GM12878 (cell line): ENCODE data around the gene FCAMR. TPM values are rescaled to one million over a fixed set of nuclear protein-coding genes. Genes with fewer than 3 reads are reported as not detected.

Source experiments
- BRCA1 ChIP-seq: IDR thresholded peaks from 2 replicates; pipeline ENCODE4 v1.6.1; 2011; ENCODE audit warnings: low read depth, low read length, improper control_type of control experiment
- CHD1 ChIP-seq: IDR thresholded peaks from 2 replicates; pipeline ENCODE4 v1.6.1; 2012; ENCODE audit warnings: low read depth, low read length, improper control_type of control experiment
- CREM ChIP-seq: IDR thresholded peaks from 2 replicates; pipeline ENCODE4 v1.6.1; 2014; ENCODE audit warnings: antibody characterized with exemption, low read depth
- E2F4 ChIP-seq: IDR thresholded peaks from 2 replicates; pipeline ENCODE4 v1.6.1; 2012; ENCODE audit warnings: low read depth, low read length, improper control_type of control experiment
- ESRRA ChIP-seq: IDR thresholded peaks from 2 replicates; pipeline ENCODE4 v1.6.1; 2012; ENCODE audit warnings: mild to moderate bottlenecking, low read length, improper control_type of control experiment
- ETV6 ChIP-seq, 2 experiments: fragments of 450-650 bp in 1 of 2; IDR thresholded peaks in 1 of 2; conservative IDR thresholded peaks in 1 of 2; 2 replicates each; pipeline ENCODE4 v1.6.1; 2014; ENCODE audit warnings: antibody characterized with exemption in 1 of 2, borderline replicate concordance in 1 of 2, low read depth in 1 of 2, mild to moderate bottlenecking in 1 of 2, moderate library complexity in 1 of 2
- HDGF ChIP-seq: fragments of 450-650 bp; IDR thresholded peaks from 2 replicates; pipeline ENCODE4 v1.6.1; 2016; ENCODE audit warnings: antibody characterized with exemption
- JUND ChIP-seq: IDR thresholded peaks from 2 replicates; pipeline ENCODE4 v1.6.1; 2012; ENCODE audit warnings: low read depth, mild to moderate bottlenecking, low read length, improper control_type of control experiment, moderate library complexity
- KLF5 ChIP-seq: fragments of 450-650 bp; IDR thresholded peaks from 2 replicates; pipeline ENCODE4 v1.6.1; 2014; ENCODE audit warnings: mild to moderate bottlenecking; ENCODE audit not compliant: partially characterized antibody
- MEF2B ChIP-seq: fragments of 450-650 bp; IDR thresholded peaks from 2 replicates; pipeline ENCODE4 v1.6.1; 2018; ENCODE audit warnings: mild to moderate bottlenecking, moderate library complexity; ENCODE audit not compliant: partially characterized antibody, poor library complexity, severe bottlenecking
- MTA3 ChIP-seq: IDR thresholded peaks from 2 replicates; pipeline ENCODE4 v1.6.1; 2012; ENCODE audit warnings: low read length, inconsistent platforms, borderline replicate concordance
- MYB ChIP-seq: fragments of 150-350 bp; IDR thresholded peaks from 2 replicates; pipeline ENCODE4 v1.6.1; 2014; ENCODE audit warnings: mild to moderate bottlenecking, low read depth, low read length, borderline replicate concordance
- NFXL1 ChIP-seq: fragments of 450-650 bp; IDR thresholded peaks from 2 replicates; pipeline ENCODE4 v1.6.1; 2017; ENCODE audit warnings: antibody characterized with exemption, mild to moderate bottlenecking, borderline replicate concordance
- NR2C2 ChIP-seq: IDR thresholded peaks from 2 replicates; pipeline ENCODE4 v1.6.1; 2011; ENCODE audit warnings: borderline replicate concordance, low read depth; ENCODE audit not compliant: control insufficient read depth, insufficient read length
- NRF1 ChIP-seq: conservative IDR thresholded peaks from 2 replicates; pipeline ENCODE4 v1.6.1; 2011; ENCODE audit warnings: mild to moderate bottlenecking, low read depth, low read length, improper control_type of control experiment
- POLR2A ChIP-seq: IDR thresholded peaks from 2 replicates; pipeline ENCODE4 v1.6.1; 2011; ENCODE audit warnings: low read depth, mild to moderate bottlenecking, low read length
- RBBP5 ChIP-seq: fragments of 200-600 bp; sonication (generic); conservative IDR thresholded peaks from 2 replicates; pipeline ENCODE4 v1.6.1; 2016
- SIN3A ChIP-seq: IDR thresholded peaks from 2 replicates; pipeline ENCODE4 v1.6.1; 2012; ENCODE audit warnings: low read depth, low read length, improper control_type of control experiment
- SMAD5 ChIP-seq: IDR thresholded peaks from 2 replicates; pipeline ENCODE4 v1.6.1; 2016; ENCODE audit warnings: antibody characterized with exemption, low read depth
- TCF3 ChIP-seq: IDR thresholded peaks from 2 replicates; pipeline ENCODE4 v1.6.1; 2012; ENCODE audit warnings: low read depth, mild to moderate bottlenecking, low read length, borderline replicate concordance; ENCODE audit not compliant: insufficient read depth
- ZZZ3 ChIP-seq: IDR thresholded peaks from 2 replicates; pipeline ENCODE4 v1.6.1; 2011; ENCODE audit warnings: low read depth; ENCODE audit not compliant: control insufficient read depth, insufficient read length
- polyA plus RNA-seq, 11 experiments: library from polyadenylated mRNA; depleted of rRNA in 4 of 11; unstranded in 6 of 11; stranded (reverse) in 5 of 11; fragments of >200 nt; fragmentation: Nextera tagmentation in 4 of 11; fragmentation: Illumina TruSeq in 1 of 11; extraction: Ambion mirVana in 4 of 11; extraction: Trizol in 1 of 11; gene quantifications; 1 replicate in 1 of 11; 2 replicates in 10 of 11; pipeline versions ENCODE4 v1.2.1 to v1.2.3, GENCODE V29; 2011 to 2016; ENCODE audit warnings: inconsistent platforms in 2 of 11, missing spikeins in 2 of 11, low read depth in 1 of 11
- total RNA-seq, 4 experiments: library from RNA; depleted of rRNA in 3 of 4; stranded (reverse); fragments of >200 nt in 3 of 4; fragmentation: Illumina TruSeq in 1 of 4; extraction: Trizol in 1 of 4; gene quantifications; 2 replicates each; pipeline versions ENCODE4 v1.2.1 to v1.2.3, GENCODE V29; 2013 to 2021
- TF ChIP-seq, protein P1 (sequence below): fragments of 450-650 bp; IDR thresholded peaks from 2 replicates; pipeline ENCODE4 v1.6.1; 2014; ENCODE audit warnings: mild to moderate bottlenecking
- TF ChIP-seq, protein P2 (sequence below): fragments of 450-650 bp; IDR thresholded peaks from 2 replicates; pipeline ENCODE4 v1.6.1; 2018; ENCODE audit warnings: mild to moderate bottlenecking, low read depth, moderate library complexity; ENCODE audit not compliant: partially characterized antibody
- TF ChIP-seq, protein P3 (sequence below): IDR thresholded peaks from 2 replicates; pipeline ENCODE4 v1.6.1; 2011; ENCODE audit warnings: borderline replicate concordance, low read depth, mild to moderate bottlenecking, moderate library complexity, low read length; ENCODE audit not compliant: insufficient read depth, poor library complexity, severe bottlenecking

The FCAMR gene
- total and polyA plus RNA-seq, 10 of the 15 experiments (the other 5 are each of a cell fraction or from before 2014, with no cell fraction given) = 0.04 to 0.15 (median 0.06) TPM; not detected in 3

DNA sequence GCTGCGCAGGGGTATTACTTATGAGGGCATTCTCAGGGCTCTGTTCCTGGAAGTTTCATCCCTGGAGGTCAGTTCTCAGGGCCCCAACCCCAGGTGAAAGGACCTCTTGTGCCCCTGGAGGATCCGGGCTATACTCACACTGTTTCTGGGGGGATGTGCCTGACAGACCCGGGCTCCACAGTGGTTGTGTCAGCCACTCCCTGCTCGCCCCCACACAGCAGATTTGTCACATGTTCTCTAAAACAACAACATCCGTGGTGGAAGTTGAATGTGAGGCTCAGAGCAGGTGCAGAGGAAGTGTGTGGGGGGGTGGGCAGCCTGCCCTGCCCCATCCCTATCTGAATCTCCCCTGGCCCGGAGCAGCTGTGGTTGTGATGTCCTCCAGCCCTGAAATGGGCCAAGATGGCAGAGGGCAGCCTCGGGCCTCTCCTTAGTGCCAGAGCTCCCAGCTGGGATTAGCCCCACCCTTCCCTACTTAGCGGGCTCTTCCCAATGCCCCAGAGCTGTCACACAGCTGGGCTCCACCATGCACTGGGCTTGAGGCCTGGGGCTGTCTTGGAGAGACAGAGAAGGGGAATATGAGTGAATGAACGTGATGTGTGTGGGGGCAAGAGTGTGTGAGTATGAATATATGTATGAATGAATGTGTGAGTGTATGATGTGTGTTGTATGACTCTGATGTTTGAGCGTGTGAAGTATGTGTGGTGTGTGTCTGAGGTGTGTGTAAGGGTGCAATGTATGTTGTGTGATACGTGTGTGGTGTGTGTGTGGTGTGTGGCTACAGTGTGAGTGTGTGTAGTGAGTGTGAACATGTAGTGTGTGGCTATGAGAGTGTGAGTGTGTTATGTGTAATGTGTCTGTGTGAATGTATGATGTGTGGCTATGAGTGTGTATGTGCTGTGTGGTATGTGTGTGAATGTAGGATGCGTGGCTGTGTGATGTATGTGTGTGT, 47.0 kb downstream of the FCAMR start (continued):
- TF ChIP-seq ETV6 (conservative IDR thresholded peaks at IDR 0.05 in 1 of 2, IDR thresholded peaks at IDR 0.05 in 1 of 2; ENCODE audit: borderline replicate concordance in 1 of 2, low read depth in 1 of 2) (peak in 1 of 2 experiments; percentile 77; a peak in 1 of 4 replicates), CREM (peak; percentile 53; the same call in 1 of the 2 replicates), MYB (no peak), SMAD5 (no peak), POLR2A (peak; percentile 78), ZZZ3 (no peak), SIN3A (no peak), NR2C2 (no peak), HDGF (no peak; the same call in 1 of the 2 replicates), MEF2B (peak; percentile 64), JUND (no peak), NRF1 (no peak), CHD1 (peak; percentile 61; the same call in 1 of the 2 replicates), TCF3 (peak; percentile 95), E2F4 (no peak), NFXL1 (no peak), BRCA1 (no peak), ESRRA (no peak), KLF5 (no peak), RBBP5 (no peak), MTA3 (no peak)
- TF ChIP-seq, protein P1, sequence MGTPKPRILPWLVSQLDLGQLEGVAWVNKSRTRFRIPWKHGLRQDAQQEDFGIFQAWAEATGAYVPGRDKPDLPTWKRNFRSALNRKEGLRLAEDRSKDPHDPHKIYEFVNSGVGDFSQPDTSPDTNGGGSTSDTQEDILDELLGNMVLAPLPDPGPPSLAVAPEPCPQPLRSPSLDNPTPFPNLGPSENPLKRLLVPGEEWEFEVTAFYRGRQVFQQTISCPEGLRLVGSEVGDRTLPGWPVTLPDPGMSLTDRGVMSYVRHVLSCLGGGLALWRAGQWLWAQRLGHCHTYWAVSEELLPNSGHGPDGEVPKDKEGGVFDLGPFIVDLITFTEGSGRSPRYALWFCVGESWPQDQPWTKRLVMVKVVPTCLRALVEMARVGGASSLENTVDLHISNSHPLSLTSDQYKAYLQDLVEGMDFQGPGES = no peak
- TF ChIP-seq, protein P2, sequence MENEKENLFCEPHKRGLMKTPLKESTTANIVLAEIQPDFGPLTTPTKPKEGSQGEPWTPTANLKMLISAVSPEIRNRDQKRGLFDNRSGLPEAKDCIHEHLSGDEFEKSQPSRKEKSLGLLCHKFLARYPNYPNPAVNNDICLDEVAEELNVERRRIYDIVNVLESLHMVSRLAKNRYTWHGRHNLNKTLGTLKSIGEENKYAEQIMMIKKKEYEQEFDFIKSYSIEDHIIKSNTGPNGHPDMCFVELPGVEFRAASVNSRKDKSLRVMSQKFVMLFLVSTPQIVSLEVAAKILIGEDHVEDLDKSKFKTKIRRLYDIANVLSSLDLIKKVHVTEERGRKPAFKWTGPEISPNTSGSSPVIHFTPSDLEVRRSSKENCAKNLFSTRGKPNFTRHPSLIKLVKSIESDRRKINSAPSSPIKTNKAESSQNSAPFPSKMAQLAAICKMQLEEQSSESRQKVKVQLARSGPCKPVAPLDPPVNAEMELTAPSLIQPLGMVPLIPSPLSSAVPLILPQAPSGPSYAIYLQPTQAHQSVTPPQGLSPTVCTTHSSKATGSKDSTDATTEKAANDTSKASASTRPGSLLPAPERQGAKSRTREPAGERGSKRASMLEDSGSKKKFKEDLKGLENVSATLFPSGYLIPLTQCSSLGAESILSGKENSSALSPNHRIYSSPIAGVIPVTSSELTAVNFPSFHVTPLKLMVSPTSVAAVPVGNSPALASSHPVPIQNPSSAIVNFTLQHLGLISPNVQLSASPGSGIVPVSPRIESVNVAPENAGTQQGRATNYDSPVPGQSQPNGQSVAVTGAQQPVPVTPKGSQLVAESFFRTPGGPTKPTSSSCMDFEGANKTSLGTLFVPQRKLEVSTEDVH = no peak
- TF ChIP-seq, protein P3, sequence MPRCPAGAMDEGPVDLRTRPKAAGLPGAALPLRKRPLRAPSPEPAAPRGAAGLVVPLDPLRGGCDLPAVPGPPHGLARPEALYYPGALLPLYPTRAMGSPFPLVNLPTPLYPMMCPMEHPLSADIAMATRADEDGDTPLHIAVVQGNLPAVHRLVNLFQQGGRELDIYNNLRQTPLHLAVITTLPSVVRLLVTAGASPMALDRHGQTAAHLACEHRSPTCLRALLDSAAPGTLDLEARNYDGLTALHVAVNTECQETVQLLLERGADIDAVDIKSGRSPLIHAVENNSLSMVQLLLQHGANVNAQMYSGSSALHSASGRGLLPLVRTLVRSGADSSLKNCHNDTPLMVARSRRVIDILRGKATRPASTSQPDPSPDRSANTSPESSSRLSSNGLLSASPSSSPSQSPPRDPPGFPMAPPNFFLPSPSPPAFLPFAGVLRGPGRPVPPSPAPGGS = peak; percentile 10
